ENCODE data around the gene TEX14.
"Not testable (repeated sequence)": the region's sequence is repeated elsewhere in the genome, so short reads cannot be mapped to it uniquely, and the experiment has no call there.

- not testable (repeated sequence) for TF ChIP-seq POU2F2, SPI1 (IDR thresholded peaks at IDR 0.05; ENCODE audit: low read depth, low read length)
These were observed 33.7 kb downstream of the TEX14 start for GRCh38 chr17:58657962-58658803.
